ENCODE data around the gene PDE4D. TPM values are rescaled to one million over a fixed set of nuclear protein-coding genes. Genes with fewer than 3 reads are reported as not detected.

Gene PDE4D
- total RNA-seq, 4 donors from 2014 or later = 6.7 to 21.0 (median 15.0) TPM

DNA sequence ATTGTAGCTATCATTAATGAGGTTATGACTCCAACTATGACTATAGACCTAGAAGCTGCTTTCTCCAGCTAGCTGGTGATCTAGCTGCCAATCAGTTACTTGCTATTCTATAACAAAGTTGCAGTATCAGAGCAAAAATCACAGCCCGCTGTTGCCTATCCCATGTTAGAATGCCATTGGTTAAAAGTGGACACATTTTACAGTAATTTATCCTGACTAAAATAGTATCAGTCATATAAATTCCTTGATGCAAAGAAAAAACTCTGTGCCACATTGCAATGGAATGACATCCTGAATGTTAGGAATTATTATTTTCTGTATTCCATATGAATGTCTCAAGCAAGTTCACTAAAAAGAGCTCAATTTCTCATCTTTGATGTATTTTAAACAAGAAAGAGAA is 626.5 kb downstream of the PDE4D start:
- intact Hi-C loops (cut with DNase I; ENCODE audit: low total_unique reads) = no loop called here
- no peak overlapping the region for H3K4me3 ChIP-seq (ENCODE audit: low read depth, poor library complexity, severe bottlenecking)
- 96 to 100% methylated on average over 1 of the region's 1 CpG for WGBS, 2 donors
- no peak for DNase-seq (ENCODE audit: low spot score in 2 of 2)
- no peak for TF ChIP-seq POLR2A (IDR thresholded peaks at IDR 0.05)
- TF ChIP-seq, protein P1, sequence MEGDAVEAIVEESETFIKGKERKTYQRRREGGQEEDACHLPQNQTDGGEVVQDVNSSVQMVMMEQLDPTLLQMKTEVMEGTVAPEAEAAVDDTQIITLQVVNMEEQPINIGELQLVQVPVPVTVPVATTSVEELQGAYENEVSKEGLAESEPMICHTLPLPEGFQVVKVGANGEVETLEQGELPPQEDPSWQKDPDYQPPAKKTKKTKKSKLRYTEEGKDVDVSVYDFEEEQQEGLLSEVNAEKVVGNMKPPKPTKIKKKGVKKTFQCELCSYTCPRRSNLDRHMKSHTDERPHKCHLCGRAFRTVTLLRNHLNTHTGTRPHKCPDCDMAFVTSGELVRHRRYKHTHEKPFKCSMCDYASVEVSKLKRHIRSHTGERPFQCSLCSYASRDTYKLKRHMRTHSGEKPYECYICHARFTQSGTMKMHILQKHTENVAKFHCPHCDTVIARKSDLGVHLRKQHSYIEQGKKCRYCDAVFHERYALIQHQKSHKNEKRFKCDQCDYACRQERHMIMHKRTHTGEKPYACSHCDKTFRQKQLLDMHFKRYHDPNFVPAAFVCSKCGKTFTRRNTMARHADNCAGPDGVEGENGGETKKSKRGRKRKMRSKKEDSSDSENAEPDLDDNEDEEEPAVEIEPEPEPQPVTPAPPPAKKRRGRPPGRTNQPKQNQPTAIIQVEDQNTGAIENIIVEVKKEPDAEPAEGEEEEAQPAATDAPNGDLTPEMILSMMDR (IDR thresholded peaks at IDR 0.05) = no peak

DNA sequence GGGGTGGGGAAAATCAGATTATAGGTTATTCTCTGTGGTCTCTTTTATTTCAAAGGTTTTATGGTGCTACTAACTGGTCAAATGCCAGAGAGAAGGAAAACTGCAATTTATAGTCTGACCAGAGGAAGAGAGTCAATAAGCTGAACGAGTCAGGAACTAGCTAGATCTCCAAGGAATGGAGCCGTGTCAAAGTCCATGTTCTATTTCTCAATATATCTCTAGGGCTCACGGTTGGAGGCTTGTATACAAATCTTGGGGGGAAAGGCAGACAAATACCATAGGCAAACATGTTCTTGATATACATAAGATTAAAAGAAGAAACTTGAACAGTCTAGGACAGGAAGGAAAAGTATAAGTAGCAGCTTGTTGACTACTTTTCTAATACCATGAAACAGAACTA is 627.1 kb downstream of the PDE4D start:
- TF ChIP-seq, protein P1 (IDR thresholded peaks at IDR 0.05) = no peak
- no peak for TF ChIP-seq POLR2A (IDR thresholded peaks at IDR 0.05)
- intact Hi-C loops (cut with DNase I; ENCODE audit: low total_unique reads) = no loop called here
- 49 to 72% methylated on average over 3 of the region's 3 CpGs for WGBS, 2 donors
- no peak overlapping the region for H3K4me3 ChIP-seq (ENCODE audit: low read depth, poor library complexity, severe bottlenecking)
- DNase-seq (ENCODE audit: low spot score in 2 of 2) = no peak

- TF ChIP-seq, protein P1 (IDR thresholded peaks at IDR 0.05) = no peak
- no peak for TF ChIP-seq POLR2A (IDR thresholded peaks at IDR 0.05)
- no peak overlapping the region for H3K4me3 ChIP-seq (ENCODE audit: low read depth, poor library complexity, severe bottlenecking)
- WGBS, 2 donors = 33 to 36% methylated on average over 4 of the region's 4 CpGs
- no peak for DNase-seq (ENCODE audit: low spot score in 2 of 2)
- intact Hi-C loops (cut with DNase I; ENCODE audit: low total_unique reads) = no loop called here
These were observed 628.8 kb downstream of the PDE4D start for GRCh38 chr5:59264639-59265245.

- WGBS, 2 donors = 66 to 75% methylated on average over 2 of the region's 2 CpGs
These were observed 629.5 kb downstream of the PDE4D start for GRCh38 chr5:59264013-59264412.

DNA sequence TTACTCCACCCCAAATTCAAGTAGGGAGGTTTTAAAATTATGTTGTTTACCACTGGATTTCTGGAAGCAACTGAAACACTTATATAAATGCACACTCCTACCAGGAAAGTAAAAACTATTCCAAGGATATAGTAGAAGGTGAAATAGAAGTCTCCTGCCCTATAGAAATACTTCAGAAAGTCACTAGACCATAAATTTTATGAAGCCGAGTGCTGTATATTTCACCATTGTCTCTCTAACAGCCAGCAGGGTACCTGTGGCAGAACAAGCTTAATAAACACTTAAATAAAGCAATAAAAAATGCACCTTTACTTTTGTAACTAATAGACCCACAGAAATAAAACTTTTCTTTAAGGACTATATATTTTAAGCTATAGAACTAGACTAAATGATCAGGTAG is 631.6 kb downstream of the PDE4D start:
- intact Hi-C loops (cut with DNase I; ENCODE audit: low total_unique reads) = no loop called here
- TF ChIP-seq, protein P1 (IDR thresholded peaks at IDR 0.05) = no peak
- no peak for TF ChIP-seq POLR2A (IDR thresholded peaks at IDR 0.05)
- H3K4me3 ChIP-seq (ENCODE audit: low read depth, poor library complexity, severe bottlenecking) = no peak overlapping the region
- WGBS, 2 donors = 87 to 98% methylated on average over 1 of the region's 1 CpG
- no peak for DNase-seq (ENCODE audit: low spot score in 2 of 2)

More at GRCh38 chr5:59264013-59264412, 629.5 kb downstream of the PDE4D start:
- TF ChIP-seq, protein P1 (IDR thresholded peaks at IDR 0.05) = no peak
- no peak for TF ChIP-seq POLR2A (IDR thresholded peaks at IDR 0.05)
- no peak overlapping the region for H3K4me3 ChIP-seq (ENCODE audit: low read depth, poor library complexity, severe bottlenecking)
- no peak for DNase-seq (ENCODE audit: low spot score in 2 of 2)
- intact Hi-C loops (cut with DNase I; ENCODE audit: low total_unique reads) = no loop called here

DNA sequence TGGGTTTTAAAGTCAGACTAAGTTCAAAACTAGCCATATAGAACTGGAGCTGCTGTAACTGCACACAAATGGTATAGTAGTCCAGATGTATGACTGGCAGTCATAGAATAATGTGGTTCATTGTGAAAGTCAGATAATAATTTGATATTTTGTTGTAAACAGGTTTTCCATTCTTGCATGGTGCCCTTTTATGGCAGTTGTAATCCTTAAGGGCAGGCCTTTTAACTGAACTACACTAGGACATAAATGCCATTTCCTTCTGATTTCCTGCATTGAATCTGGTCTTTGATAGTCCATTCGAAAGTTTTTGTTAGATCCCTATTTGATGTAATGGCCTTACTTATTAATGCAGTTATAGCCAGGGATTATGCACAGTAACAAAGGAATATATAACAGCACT is 632.6 kb downstream of the PDE4D start:
- WGBS, 2 donors = 78 to 93% methylated on average over 1 of the region's 1 CpG
- intact Hi-C loops (cut with DNase I; ENCODE audit: low total_unique reads) = no loop called here

More for the DNA sequence above, 632.6 kb downstream of the PDE4D start:
- no peak overlapping the region for H3K4me3 ChIP-seq (ENCODE audit: low read depth, poor library complexity, severe bottlenecking)
- TF ChIP-seq, protein P1 (IDR thresholded peaks at IDR 0.05) = no peak
- TF ChIP-seq POLR2A (IDR thresholded peaks at IDR 0.05) = no peak
- no peak for DNase-seq (ENCODE audit: low spot score in 2 of 2)
